WTC11 (cell line): ENCODE results near the gene CNTNAP3B.
"Not testable (repeated sequence)": the region's sequence is repeated elsewhere in the genome, so short reads cannot be mapped to it uniquely, and the experiment has no call there.

Experiments
- JUN ChIP-seq: sonication (generic); formaldehyde crosslinking; IDR thresholded peaks from 2 replicates; pipeline ENCODE4 v1.8.0; 2023; ENCODE audit warnings: mild to moderate bottlenecking, missing genetic modification reagents
- SMAD4 ChIP-seq: sonication (generic); formaldehyde crosslinking; IDR thresholded peaks from 2 replicates; pipeline ENCODE4 v1.8.0; 2022; ENCODE audit warnings: mild to moderate bottlenecking, missing genetic modification reagents
- SP1 ChIP-seq: sonication (generic); formaldehyde crosslinking; conservative IDR thresholded peaks from 2 replicates; pipeline ENCODE4 v1.8.1; 2022; ENCODE audit warnings: missing genetic modification reagents
- TCF7 ChIP-seq: sonication (generic); formaldehyde crosslinking; IDR thresholded peaks from 2 replicates; pipeline ENCODE4 v1.8.0; 2022; ENCODE audit warnings: mild to moderate bottlenecking, low read depth, missing genetic modification reagents, moderate library complexity
- TEAD1 ChIP-seq: sonication (generic); formaldehyde crosslinking; IDR thresholded peaks from 2 replicates; pipeline ENCODE4 v1.8.0; 2022; ENCODE audit warnings: mild to moderate bottlenecking, missing genetic modification reagents
- ZNF219 ChIP-seq: sonication (generic); formaldehyde crosslinking; IDR thresholded peaks from 2 replicates; pipeline ENCODE4 v1.8.0; 2023; ENCODE audit warnings: missing genetic modification reagents, mild to moderate bottlenecking, borderline replicate concordance
- TF ChIP-seq, protein P1 (sequence below): fragments of 200-600 bp; IDR thresholded peaks from 2 replicates; pipeline ENCODE4 v1.8.0; 2022; ENCODE audit warnings: antibody characterized with exemption
- TF ChIP-seq, protein P2 (sequence below): sonication (generic); formaldehyde crosslinking; IDR thresholded peaks from 2 replicates; pipeline ENCODE4 v1.8.0; 2022; ENCODE audit warnings: mild to moderate bottlenecking, missing genetic modification reagents
- TF ChIP-seq, protein P3 (sequence below): sonication (generic); formaldehyde crosslinking; IDR thresholded peaks from 2 replicates; pipeline ENCODE4 v1.8.1; 2023; ENCODE audit warnings: mild to moderate bottlenecking, missing genetic modification reagents, borderline replicate concordance
- TF ChIP-seq, protein P4 (sequence below): sonication (generic); formaldehyde crosslinking; IDR thresholded peaks from 2 replicates; pipeline ENCODE4 v1.8.1; 2022; ENCODE audit warnings: low read depth, missing genetic modification reagents, borderline replicate concordance

DNA sequence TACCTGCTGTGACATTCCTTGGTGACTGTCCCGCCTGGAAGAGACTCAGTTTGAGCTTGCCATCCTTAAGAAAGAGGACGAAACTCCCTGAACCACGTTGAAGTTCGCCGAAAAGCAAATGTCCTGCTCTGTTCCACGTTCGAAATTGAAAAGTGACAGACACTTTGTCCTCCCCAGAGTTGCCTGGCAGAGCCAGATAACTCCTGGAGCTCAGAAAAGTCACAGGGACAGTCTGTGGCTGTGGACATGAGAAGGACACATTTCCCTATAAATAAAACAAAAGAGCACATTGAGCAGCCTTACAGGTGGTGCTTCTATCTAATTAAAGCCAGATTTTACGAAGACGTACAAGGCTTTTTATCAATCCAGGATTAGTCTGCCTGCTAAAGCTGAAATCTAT is 137.6 kb downstream of the CNTNAP3B start:
- TF ChIP-seq ZNF219 (CRISPR knock-in tag); SMAD4 (CRISPR knock-in tag); TEAD1 (CRISPR knock-in tag); JUN (CRISPR knock-in tag); SP1; TCF7 (CRISPR knock-in tag): not testable (repeated sequence)
- TF ChIP-seq, protein P1, sequence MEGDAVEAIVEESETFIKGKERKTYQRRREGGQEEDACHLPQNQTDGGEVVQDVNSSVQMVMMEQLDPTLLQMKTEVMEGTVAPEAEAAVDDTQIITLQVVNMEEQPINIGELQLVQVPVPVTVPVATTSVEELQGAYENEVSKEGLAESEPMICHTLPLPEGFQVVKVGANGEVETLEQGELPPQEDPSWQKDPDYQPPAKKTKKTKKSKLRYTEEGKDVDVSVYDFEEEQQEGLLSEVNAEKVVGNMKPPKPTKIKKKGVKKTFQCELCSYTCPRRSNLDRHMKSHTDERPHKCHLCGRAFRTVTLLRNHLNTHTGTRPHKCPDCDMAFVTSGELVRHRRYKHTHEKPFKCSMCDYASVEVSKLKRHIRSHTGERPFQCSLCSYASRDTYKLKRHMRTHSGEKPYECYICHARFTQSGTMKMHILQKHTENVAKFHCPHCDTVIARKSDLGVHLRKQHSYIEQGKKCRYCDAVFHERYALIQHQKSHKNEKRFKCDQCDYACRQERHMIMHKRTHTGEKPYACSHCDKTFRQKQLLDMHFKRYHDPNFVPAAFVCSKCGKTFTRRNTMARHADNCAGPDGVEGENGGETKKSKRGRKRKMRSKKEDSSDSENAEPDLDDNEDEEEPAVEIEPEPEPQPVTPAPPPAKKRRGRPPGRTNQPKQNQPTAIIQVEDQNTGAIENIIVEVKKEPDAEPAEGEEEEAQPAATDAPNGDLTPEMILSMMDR, result not testable (repeated sequence)
- TF ChIP-seq, protein P2, sequence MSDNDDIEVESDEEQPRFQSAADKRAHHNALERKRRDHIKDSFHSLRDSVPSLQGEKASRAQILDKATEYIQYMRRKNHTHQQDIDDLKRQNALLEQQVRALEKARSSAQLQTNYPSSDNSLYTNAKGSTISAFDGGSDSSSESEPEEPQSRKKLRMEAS (CRISPR knock-in tag), result not testable (repeated sequence)
- TF ChIP-seq, protein P3, sequence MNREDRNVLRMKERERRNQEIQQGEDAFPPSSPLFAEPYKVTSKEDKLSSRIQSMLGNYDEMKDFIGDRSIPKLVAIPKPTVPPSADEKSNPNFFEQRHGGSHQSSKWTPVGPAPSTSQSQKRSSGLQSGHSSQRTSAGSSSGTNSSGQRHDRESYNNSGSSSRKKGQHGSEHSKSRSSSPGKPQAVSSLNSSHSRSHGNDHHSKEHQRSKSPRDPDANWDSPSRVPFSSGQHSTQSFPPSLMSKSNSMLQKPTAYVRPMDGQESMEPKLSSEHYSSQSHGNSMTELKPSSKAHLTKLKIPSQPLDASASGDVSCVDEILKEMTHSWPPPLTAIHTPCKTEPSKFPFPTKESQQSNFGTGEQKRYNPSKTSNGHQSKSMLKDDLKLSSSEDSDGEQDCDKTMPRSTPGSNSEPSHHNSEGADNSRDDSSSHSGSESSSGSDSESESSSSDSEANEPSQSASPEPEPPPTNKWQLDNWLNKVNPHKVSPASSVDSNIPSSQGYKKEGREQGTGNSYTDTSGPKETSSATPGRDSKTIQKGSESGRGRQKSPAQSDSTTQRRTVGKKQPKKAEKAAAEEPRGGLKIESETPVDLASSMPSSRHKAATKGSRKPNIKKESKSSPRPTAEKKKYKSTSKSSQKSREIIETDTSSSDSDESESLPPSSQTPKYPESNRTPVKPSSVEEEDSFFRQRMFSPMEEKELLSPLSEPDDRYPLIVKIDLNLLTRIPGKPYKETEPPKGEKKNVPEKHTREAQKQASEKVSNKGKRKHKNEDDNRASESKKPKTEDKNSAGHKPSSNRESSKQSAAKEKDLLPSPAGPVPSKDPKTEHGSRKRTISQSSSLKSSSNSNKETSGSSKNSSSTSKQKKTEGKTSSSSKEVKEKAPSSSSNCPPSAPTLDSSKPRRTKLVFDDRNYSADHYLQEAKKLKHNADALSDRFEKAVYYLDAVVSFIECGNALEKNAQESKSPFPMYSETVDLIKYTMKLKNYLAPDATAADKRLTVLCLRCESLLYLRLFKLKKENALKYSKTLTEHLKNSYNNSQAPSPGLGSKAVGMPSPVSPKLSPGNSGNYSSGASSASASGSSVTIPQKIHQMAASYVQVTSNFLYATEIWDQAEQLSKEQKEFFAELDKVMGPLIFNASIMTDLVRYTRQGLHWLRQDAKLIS, result not testable (repeated sequence)
- TF ChIP-seq, protein P4, sequence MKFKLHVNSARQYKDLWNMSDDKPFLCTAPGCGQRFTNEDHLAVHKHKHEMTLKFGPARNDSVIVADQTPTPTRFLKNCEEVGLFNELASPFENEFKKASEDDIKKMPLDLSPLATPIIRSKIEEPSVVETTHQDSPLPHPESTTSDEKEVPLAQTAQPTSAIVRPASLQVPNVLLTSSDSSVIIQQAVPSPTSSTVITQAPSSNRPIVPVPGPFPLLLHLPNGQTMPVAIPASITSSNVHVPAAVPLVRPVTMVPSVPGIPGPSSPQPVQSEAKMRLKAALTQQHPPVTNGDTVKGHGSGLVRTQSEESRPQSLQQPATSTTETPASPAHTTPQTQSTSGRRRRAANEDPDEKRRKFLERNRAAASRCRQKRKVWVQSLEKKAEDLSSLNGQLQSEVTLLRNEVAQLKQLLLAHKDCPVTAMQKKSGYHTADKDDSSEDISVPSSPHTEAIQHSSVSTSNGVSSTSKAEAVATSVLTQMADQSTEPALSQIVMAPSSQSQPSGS (CRISPR knock-in tag), result not testable (repeated sequence)
